Measurements from ENCODE around the gene RNU2-63P. TPM values are rescaled to one million over a fixed set of nuclear protein-coding genes. Genes with fewer than 3 reads are reported as not detected.

RNU2-63P gene
- total and polyA plus RNA-seq, 2 of the 8 experiments (the other 6 are each of a cell fraction or from before 2014, with no cell fraction given) = 6.6 TPM; not detected in 1

- TF ChIP-seq TEAD4 (IDR thresholded peaks at IDR 0.05; ENCODE audit: low read depth, low read length) = no peak
Observed at GRCh38 chr2:88060907-88061275, 44.5 kb upstream of the RNU2-63P start (continued).

Measured in H1 (cell line).